Sigmoid colon (tissue), 7 donors: ENCODE results near the gene FAM174C. TPM values are rescaled to one million over a fixed set of nuclear protein-coding genes. Genes with fewer than 3 reads are reported as not detected.

Source experiments
- DNase-seq: peaks from one replicate; pipeline ENCODE4 v3.0.0-alpha.2; 2019
- H3K27ac ChIP-seq, 4 donors: fragments of 200-600 bp; sonication (generic); one replicate each; pipeline ENCODE4 v1.5.1; 2016 to 2019; ENCODE audit warnings: mild to moderate bottlenecking in 1 of 4
- H3K27me3 ChIP-seq, 3 donors: fragments of 200-600 bp; sonication (generic); one replicate each; pipeline ENCODE4 v1.5.1; 2019; ENCODE audit warnings: mild to moderate bottlenecking in 1 of 3
- H3K36me3 ChIP-seq, 4 donors: fragments of 200-600 bp; sonication (generic); one replicate each; pipeline ENCODE4 v1.5.1; 2016 to 2019
- H3K4me1 ChIP-seq, 4 donors: fragments of 200-600 bp; sonication (generic); one replicate each; pipeline ENCODE4 v1.5.1; 2017 to 2019
- H3K4me3 ChIP-seq, 4 donors: fragments of 200-600 bp; sonication (generic); one replicate each; pipeline ENCODE4 v1.5.1; 2017 to 2019; ENCODE audit warnings: mild to moderate bottlenecking in 2 of 4, moderate library complexity in 1 of 4
- H3K9me3 ChIP-seq, 4 donors: fragments of 200-600 bp in 3 of 4; sonication (generic) in 3 of 4; one replicate each; pipeline versions ENCODE4 v1.5.1 to v1.6.1; 2013 to 2019
- EP300 ChIP-seq, 4 donors: sonication (generic); formaldehyde crosslinking; IDR thresholded peaks; one replicate each; pipeline ENCODE4 v1.6.1; 2017; ENCODE audit warnings: antibody characterized with exemption in 4 of 4
- POLR2A ChIP-seq, 2 donors: fragments of 450-650 bp; IDR thresholded peaks; one replicate each; pipeline ENCODE4 v1.6.1; 2016; ENCODE audit warnings: antibody characterized with exemption in 2 of 2, mild to moderate bottlenecking in 2 of 2, moderate library complexity in 2 of 2
- POLR2AphosphoS5 ChIP-seq, 4 donors: sonication (generic); formaldehyde crosslinking; IDR thresholded peaks; one replicate each; pipeline ENCODE4 v1.6.1; 2017; ENCODE audit warnings: antibody characterized with exemption in 4 of 4
- WGBS, 2 donors: extraction: QIAGEN DNeasy Blood & Tissue Kit; methylation state at CpG; one replicate each; pipeline ENCODE4 v1.1.7; 2013; 5-methylcytosine and 5-hydroxymethylcytosine counted together
- intact Hi-C: fragments of 100-400 bp; cut with DNase I; formaldehyde crosslinking; loops from one replicate; pipeline ENCODE4 v1.15.1; 2023
- polyA plus RNA-seq, 3 donors: library from polyadenylated mRNA; stranded (reverse); fragments of 200-250 nt; gene quantifications; one replicate each; pipeline ENCODE4 v1.2.3, GENCODE V29; 2013
- total RNA-seq, 4 donors: library from RNA; depleted of rRNA; stranded (reverse); fragments of >200 nt; gene quantifications; one replicate each; pipeline ENCODE4 v1.1.0, GENCODE V29; 2016
- TF ChIP-seq, protein P1 (sequence below), 4 experiments: fragments of 450-650 bp in 3 of 4; fragments of 200-600 bp in 1 of 4; IDR thresholded peaks; one replicate each; pipeline ENCODE4 v1.5.1; 2016 to 2019; ENCODE audit warnings: antibody characterized with exemption in 4 of 4, mild to moderate bottlenecking in 3 of 4, moderate library complexity in 2 of 4
- donor health status: healthy with polysubstance abuse.
- donor health status: Bipolar disorder and iron deficiency.
- donor health status: healthy.

FAM174C gene
- total and polyA plus RNA-seq, 7 donors, result 24.7 to 87.8 (median 37.0) TPM

DNA sequence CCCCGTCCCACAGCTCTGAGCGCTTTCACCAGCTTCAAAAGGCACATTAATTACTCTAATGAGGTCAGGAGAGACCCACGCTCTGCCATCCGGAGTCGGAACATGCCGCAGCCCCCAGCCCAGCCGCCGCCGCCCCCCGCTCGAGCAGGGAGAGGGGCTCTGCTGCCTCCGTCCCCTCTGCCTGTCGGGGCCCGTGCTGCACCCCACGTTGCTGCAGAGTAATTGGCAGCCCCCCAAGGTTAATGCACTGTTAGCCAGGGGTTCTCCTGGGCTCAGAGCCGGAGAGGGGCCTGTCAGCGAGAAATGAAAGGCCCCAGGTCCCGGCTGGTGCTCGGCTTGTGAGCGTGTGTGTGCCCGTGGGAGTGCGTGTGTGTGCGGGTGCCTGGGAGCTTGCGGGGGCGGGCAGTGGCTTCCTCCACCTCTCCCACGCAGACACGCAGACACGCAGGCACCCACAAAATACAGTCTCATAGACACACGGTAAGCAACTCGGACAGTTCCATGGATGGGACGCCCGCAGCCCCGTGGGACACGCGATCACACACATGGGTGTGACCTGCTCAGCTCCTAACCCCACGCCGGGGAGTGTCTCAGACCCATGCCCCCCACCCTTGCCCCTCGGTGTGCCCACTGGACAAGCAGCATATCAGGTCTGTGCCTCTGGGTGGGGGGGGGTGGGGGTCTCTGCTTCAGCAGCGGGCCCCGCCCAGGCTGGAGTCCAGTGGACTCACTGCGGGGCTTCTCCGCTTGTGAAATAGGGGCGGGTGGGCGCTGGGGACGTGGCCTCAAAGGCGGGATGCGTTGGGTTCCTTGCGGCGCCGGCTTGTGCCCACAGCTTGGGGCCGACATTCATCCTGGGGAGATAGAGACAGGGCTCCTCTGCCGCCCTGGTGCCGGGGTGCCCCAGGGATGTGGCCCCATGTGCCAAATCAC, 5.6 kb downstream of the FAM174C start:
- WGBS, 2 donors, result 88 to 92% methylated on average over 53 of the region's 53 CpGs
- intact Hi-C loops, result no loop called here

DNA sequence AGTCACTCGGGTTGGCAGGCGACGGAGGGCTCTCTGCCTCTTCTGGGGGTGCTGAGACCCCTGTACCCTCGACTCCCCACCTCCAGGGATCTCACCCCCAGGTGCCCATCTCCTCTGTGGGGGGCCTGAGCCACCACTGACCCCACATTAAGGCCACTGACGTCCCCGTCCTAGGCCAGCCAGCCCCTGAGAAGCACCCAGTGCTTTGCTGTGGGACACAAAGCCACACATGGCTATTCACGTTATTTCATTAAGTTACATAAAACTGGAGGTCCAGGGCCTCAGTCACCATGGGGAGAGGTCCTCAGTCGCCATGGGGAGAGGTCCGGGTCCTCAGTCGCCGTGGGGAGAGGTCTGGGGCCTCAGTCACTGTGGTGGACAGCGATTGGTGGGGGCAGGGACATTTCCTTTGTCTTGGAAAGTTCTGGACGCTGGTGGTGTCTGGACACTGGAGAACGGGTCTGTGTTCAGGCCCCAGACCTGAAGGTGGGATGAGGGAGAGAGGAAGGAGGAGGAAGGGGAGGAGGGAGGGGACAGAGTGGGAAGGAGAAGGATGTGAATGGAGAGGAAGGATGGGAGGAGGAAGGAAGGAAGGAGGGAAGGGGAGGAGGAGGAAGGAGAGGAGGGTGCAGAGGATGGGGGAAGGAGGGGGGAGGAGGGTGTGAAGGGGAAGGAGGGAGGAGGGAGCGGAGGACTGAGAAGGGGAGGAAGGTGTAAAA, 6.4 kb downstream of the FAM174C start:
- no peak overlapping the region for H3K27ac ChIP-seq
- H3K4me3 ChIP-seq, result no peak overlapping the region
- peaks cover 32 to 37% (median 37%) of the 10 kb centered on the region in 3 donors for H3K27me3 ChIP-seq
- TF ChIP-seq, protein P1, sequence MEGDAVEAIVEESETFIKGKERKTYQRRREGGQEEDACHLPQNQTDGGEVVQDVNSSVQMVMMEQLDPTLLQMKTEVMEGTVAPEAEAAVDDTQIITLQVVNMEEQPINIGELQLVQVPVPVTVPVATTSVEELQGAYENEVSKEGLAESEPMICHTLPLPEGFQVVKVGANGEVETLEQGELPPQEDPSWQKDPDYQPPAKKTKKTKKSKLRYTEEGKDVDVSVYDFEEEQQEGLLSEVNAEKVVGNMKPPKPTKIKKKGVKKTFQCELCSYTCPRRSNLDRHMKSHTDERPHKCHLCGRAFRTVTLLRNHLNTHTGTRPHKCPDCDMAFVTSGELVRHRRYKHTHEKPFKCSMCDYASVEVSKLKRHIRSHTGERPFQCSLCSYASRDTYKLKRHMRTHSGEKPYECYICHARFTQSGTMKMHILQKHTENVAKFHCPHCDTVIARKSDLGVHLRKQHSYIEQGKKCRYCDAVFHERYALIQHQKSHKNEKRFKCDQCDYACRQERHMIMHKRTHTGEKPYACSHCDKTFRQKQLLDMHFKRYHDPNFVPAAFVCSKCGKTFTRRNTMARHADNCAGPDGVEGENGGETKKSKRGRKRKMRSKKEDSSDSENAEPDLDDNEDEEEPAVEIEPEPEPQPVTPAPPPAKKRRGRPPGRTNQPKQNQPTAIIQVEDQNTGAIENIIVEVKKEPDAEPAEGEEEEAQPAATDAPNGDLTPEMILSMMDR (IDR thresholded peaks at IDR 0.05), result no peak
- TF ChIP-seq EP300 (IDR thresholded peaks at IDR 0.05) (no peak), POLR2A (IDR thresholded peaks at IDR 0.05) (no peak), POLR2AphosphoS5 (IDR thresholded peaks at IDR 0.05) (no peak)
- no peak for DNase-seq
- H3K9me3 ChIP-seq, result no peaks in the 10 kb centered on the region
- H3K4me1 ChIP-seq, result peaks cover 0 to 11% (median 6%) of the 10 kb centered on the region in 4 donors
- peaks cover 0 to 16% (median 9%) of the 10 kb centered on the region in 4 donors for H3K36me3 ChIP-seq
- 74 to 78% methylated on average over 15 of the region's 15 CpGs for WGBS, 2 donors
- intact Hi-C loops, result no loop called here

More for the DNA sequence above, 5.6 kb downstream of the FAM174C start:
- H3K36me3 ChIP-seq, result peaks cover 0 to 16% (median 9%) of the 10 kb centered on the region in 4 donors
- no peak for DNase-seq
- H3K27ac ChIP-seq, result no peak overlapping the region
- peaks cover 27 to 31% (median 30%) of the 10 kb centered on the region in 3 donors for H3K27me3 ChIP-seq
- peaks cover 0 to 19% (median 12%) of the 10 kb centered on the region in 4 donors for H3K4me1 ChIP-seq
- no peak overlapping the region for H3K4me3 ChIP-seq
- no peaks in the 10 kb centered on the region for H3K9me3 ChIP-seq
- TF ChIP-seq EP300 (IDR thresholded peaks at IDR 0.05) (no peak), POLR2AphosphoS5 (IDR thresholded peaks at IDR 0.05) (no peak), POLR2A (IDR thresholded peaks at IDR 0.05) (no peak)
- TF ChIP-seq, protein P1 (IDR thresholded peaks at IDR 0.05), result no peak

DNA sequence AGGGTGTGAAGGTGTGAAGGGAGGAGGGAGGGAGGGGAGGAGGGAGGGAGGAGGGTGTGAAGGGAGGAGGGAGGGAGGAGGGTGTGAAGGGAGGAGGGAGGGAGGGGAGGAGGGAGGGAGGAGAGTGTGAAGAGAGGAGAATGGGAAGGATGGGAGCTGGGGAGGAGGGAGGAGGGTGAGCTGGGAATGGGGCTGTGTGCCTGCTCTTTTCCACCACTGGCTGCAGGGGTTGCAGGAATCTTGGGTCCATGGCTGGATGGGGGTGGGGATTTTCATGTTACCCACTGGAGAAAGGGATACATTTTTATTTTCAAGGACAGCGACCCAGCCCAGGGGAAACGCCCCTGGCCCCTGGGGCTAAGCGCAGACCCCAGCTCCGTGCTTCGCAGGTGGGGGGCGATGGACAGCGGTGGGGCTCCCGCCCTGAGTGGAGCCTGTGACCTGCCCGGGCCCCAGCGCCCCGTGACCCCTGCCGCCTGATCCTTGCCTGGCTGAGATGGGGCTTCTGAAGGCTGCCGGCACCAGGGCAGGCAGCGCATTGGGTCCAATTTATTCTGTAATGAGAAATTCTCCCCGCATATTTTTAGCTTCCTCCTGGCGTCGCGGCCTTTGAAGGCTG, 7.4 kb downstream of the FAM174C start:
- H3K4me3 ChIP-seq, result no peak overlapping the region
- peaks cover 0 to 12% (median 9%) of the 10 kb centered on the region in 4 donors for H3K36me3 ChIP-seq
- DNase-seq, result no peak
- intact Hi-C loops, result no loop called here
- no peaks in the 10 kb centered on the region for H3K9me3 ChIP-seq
- H3K27ac ChIP-seq, result no peak overlapping the region
- WGBS, 2 donors, result 81 to 84% methylated on average over 18 of the region's 18 CpGs
- H3K4me1 ChIP-seq, result peaks cover 0 to 10% (median 7%) of the 10 kb centered on the region in 4 donors
- TF ChIP-seq POLR2AphosphoS5 (IDR thresholded peaks at IDR 0.05), result no peak
- no peak for TF ChIP-seq POLR2A (IDR thresholded peaks at IDR 0.05)
- no peak for TF ChIP-seq EP300 (IDR thresholded peaks at IDR 0.05)
- peaks cover 42 to 47% (median 47%) of the 10 kb centered on the region in 3 donors for H3K27me3 ChIP-seq

DNA sequence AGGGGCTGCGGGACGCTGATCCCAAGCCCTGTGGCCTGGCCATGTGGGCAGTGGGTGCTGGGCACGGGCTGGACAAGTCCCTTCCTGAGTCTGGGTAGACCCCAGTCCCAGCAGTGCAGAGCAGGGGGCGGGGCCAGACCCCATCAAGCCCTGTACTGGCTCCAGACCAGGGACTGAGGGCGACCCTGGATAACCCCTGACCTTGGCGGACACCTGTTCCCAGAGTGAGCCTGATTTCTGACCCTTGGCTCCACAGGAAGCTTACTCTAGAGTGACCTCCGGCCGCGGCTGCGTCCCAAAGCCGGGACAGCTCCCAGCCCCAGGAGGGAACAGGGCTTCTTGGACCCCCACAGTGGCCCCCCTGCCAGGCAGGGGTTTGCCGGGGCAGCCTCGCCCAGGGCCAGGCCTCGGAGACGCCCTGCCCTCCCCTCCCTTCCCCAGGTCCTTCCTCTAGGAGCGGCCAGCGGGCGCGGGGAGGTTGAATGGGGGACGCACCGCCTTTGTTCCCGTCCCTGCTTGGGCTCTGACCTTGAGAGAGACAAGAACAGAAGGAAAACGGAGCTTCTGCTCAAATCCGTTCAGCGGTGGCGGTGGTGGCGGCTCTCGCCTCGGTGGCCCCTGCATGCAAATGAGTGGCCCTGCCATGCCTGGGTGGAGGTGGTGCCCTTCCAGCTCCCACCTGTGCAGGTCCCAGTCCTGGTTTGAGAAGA, 8.0 kb downstream of the FAM174C start:
- Histone ChIP-seq H3K4me1 (peaks cover 0 to 10% (median 7%) of the 10 kb centered on the region in 4 donors), H3K9me3 (no peaks in the 10 kb centered on the region), H3K27ac (peak overlapping the region in 1 of 4 donors; percentile 35), H3K36me3 (peaks cover 0 to 11% (median 9%) of the 10 kb centered on the region in 4 donors), H3K27me3 (peaks cover 45 to 54% (median 54%) of the 10 kb centered on the region in 3 donors), H3K4me3 (no peak overlapping the region)
- TF ChIP-seq POLR2A (IDR thresholded peaks at IDR 0.05) (no peak), POLR2AphosphoS5 (IDR thresholded peaks at IDR 0.05) (no peak), EP300 (IDR thresholded peaks at IDR 0.05) (no peak)
- TF ChIP-seq, protein P1 (IDR thresholded peaks at IDR 0.05), result no peak
- WGBS, 2 donors, result 27 to 61% methylated on average over 29 of the region's 29 CpGs
- no peak for DNase-seq
- intact Hi-C loops, result no loop called here
